KOPT-K1 (cell line): ENCODE data around the gene HS3ST5.
"Not testable (repeated sequence)": the region's sequence is repeated elsewhere in the genome, so short reads cannot be mapped to it uniquely, and the experiment has no call there.

ENCODE experiments used
- H3K27ac ChIP-seq: fragments of 200-600 bp; sonication (generic); 2 replicates; pipeline ENCODE4 v1.5.1; 2016; ENCODE audit warnings: antibody characterized with exemption, mild to moderate bottlenecking, low read depth, low read length; ENCODE audit not compliant: poor library complexity, severe bottlenecking
- H3K36me3 ChIP-seq: fragments of 200-600 bp; sonication (generic); 2 replicates; pipeline ENCODE4 v1.5.1; 2017; ENCODE audit warnings: antibody characterized with exemption, mild to moderate bottlenecking, low read length, moderate library complexity; ENCODE audit not compliant: insufficient read depth
- H3K9me3 ChIP-seq: fragments of 200-600 bp; sonication (generic); 2 replicates; pipeline ENCODE4 v1.5.1; 2017; ENCODE audit warnings: antibody characterized with exemption, low read length, mild to moderate bottlenecking; ENCODE audit not compliant: insufficient read depth, poor library complexity, severe bottlenecking

HS3ST5 gene

DNA sequence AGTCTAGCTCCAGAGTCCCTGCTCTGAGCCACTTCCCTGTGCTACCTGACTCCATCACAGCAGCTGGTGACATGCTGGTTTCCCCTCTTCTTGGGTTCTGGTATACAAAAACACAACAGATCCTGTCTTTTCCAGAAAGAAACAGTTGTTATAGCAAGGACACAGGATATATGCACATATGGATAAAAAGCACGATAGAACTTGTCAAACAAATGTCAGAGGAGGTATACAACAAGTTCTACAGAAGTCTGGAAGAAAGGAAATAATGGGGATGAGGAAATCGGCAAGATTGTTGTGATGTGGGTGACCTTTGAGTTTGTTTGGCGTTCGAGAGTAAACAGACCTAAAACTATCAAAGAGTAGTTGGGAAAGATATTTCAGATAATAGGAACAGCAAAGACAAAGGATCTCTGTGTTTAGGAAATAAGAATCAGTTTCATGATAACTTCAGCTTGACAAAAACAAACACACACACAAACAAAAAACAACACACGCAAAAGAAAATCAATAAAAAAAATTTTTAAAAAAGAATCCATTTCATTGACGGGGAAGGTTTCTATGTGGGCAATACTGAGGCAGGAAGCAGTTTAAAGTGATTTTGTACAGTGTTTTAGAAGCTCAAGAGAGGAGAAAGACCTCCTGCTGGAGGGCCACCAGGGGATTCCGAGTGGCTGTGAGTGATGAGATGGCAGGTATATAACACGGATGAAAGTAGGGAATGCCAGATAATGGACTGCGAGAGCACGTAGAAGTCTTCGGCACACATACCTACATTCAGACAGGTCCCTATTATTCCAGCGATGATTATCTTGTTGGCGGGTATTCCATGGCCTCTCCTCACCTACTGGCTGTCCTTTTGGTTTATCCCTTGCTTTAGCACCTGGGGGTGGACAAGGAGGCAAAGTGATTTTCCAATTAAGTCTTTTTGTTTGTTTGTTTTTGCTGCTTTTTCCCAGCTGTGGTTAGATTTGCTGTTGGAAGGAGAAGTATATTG is 174.9 kb downstream of the HS3ST5 start:
- Histone ChIP-seq H3K36me3 (no peaks in the 10 kb centered on the region), H3K27ac (no peak overlapping the region), H3K9me3 (no peaks in the 10 kb centered on the region)

DNA sequence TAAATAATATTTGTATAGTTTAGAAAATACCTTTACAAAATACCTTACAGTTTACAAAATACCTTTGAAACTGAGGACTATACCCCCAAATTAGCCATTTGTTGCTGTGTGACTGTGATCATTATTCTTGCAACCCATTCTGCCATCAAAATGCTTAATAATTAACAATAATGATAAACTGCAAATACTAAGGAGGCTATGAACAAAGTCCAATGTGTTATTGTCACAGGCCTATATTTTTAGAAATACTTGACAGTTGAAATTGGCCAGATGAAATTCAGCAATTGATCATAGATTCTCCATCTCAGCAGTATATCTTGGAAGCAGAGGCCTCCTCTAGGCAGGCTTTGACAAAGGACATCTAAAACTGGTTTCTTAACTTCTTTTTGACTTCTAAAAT is 178.6 kb downstream of the HS3ST5 start:
- no peak overlapping the region for H3K27ac ChIP-seq
- no peaks in the 10 kb centered on the region for H3K9me3 ChIP-seq
- H3K36me3 ChIP-seq: no peaks in the 10 kb centered on the region

DNA sequence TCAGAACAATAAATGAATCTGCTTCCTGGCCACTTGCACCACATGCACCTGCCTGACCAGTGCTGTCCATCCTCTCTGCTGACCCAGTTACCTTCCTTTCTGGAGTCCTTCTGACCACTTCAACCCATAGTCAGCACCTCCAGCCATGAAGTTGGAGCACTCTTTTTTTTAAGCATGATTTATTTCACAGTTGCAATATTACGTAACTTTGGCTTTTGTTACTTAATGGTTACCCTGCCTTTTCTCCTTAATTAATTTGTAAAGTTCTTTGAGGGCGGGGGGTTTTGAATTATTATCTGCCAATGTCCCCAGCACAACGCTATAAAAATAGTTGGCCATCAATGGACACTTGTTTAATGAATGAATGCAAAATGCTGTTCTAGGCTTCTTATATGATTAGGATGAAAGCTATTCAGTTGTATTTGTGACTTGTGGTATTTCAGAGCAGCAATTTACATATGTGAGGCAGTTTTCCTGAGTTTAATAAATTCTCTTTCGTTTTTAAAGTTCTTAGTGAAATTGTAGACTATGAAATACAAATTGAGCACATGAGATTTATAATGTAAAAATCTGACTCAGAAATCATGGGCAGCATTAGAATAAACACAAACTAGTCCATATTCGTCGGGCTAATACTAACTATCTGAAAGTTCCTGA is 180.0 kb downstream of the HS3ST5 start:
- Histone ChIP-seq H3K9me3 (no peaks in the 10 kb centered on the region), H3K27ac (no peak overlapping the region), H3K36me3 (no peaks in the 10 kb centered on the region)

DNA sequence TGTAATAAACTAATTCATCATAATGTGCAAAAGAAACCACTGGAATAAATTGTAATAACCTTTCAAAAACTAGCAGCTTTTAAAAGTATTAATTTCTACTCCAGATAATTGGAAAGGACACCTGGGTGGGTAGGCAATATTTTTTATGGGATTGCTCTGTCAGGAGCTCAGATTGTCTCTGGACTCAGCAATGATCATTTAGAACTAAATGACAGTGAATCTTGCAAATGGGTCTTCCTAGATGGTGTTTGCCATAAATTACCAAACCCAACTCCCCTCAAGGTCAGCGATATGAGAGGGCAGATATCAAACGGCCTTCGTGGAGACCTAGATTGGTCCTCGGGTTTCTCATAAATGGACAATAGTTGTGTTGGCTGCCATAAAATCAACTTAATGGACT is 181.9 kb downstream of the HS3ST5 start:
- Histone ChIP-seq H3K9me3 (no peaks in the 10 kb centered on the region), H3K27ac (no peak overlapping the region), H3K36me3 (no peaks in the 10 kb centered on the region)

DNA sequence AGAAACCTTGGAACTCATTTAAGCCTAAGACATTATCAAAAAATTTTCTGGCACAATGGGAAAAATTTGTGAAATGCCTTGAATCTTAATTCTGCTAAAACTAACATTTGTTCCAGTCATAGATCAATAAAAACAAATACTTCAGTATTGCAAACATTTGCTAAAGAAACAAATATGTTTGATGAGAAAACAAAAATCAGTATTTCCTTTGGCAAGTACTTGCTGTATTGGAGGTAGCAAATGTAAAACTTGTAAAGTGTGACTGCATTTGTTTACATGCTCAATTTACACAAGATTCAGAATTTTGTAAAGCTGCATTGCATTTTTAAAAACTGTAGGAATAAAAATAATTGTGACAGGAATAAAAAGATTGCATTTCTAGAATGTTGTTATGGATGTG is 183.1 kb downstream of the HS3ST5 start:
- Histone ChIP-seq H3K27ac (no peak overlapping the region), H3K36me3 (no peaks in the 10 kb centered on the region), H3K9me3 (no peaks in the 10 kb centered on the region)

DNA sequence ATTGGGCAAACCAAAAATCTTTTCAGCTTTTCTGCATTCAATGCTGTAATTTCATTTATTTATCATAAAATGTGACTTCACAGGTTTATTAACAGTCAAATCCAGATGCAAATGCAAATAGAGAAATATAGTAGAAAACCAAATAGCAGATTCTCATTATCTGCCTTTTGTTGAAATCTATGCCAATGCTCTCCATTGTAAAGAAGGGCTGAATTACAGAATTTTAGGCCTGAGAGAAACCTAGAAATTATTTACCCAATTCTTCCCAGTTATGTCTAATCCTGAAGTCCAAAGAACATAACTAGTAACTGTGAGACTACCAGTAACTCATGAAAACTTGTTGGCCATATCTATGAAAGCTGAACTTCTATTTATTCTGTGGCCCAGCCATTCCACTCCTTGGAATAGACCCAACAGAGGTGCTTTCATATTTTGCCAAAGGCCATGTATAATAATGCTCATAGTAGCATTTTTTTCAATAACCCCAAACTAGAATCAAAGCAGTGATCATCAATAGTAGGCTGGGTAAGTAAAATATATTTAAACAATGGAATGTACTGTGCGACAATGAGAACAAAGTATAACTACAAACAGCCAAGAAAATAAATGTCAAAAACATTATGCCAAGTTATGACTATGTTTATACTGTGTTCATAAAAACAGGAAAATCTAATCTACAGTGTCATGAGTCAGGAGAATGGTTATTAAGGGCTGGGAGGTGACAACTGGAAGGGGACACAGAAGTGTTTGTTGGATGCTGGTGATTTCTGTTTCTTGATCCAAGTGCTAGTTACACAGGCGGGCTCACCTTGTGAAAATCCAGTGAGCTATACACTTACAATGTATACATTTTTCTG is 183.8 kb downstream of the HS3ST5 start:
- no peaks in the 10 kb centered on the region for H3K9me3 ChIP-seq
- H3K36me3 ChIP-seq: no peaks in the 10 kb centered on the region
- H3K27ac ChIP-seq: no peak overlapping the region

GRCh38 chr6:114158411-114158810 is 184.4 kb downstream of the HS3ST5 start:
- H3K36me3 ChIP-seq: no peaks in the 10 kb centered on the region
- no peak overlapping the region for H3K27ac ChIP-seq
- no peaks in the 10 kb centered on the region for H3K9me3 ChIP-seq

- Histone ChIP-seq H3K27ac (no peak overlapping the region), H3K9me3 (no peaks in the 10 kb centered on the region)
Observed at GRCh38 chr6:114157848-114158247, 185.0 kb downstream of the HS3ST5 start.

DNA sequence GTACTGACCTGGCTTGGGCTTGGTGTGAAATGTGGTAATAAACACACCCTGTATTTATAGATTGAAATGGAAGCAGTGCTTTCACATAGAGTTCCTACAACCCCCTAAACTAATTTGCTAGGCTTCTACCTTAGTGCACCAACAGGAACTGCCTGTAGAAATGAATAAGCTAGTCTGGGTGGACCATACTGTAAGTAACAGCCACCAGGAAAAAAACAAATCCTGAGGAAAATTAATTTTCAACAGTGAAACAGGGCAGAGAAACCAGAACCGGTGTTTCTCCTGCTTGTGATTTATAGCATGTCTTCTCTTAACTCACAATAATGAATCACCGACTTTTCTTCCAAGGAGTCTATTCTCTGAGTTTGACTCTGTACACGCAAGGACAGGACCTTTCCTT is 187.1 kb downstream of the HS3ST5 start:
- Histone ChIP-seq H3K9me3 (no peaks in the 10 kb centered on the region), H3K27ac (no peak overlapping the region), H3K36me3 (no peaks in the 10 kb centered on the region)

More at GRCh38 chr6:114157848-114158247, 185.0 kb downstream of the HS3ST5 start:
- no peaks in the 10 kb centered on the region for H3K36me3 ChIP-seq

DNA sequence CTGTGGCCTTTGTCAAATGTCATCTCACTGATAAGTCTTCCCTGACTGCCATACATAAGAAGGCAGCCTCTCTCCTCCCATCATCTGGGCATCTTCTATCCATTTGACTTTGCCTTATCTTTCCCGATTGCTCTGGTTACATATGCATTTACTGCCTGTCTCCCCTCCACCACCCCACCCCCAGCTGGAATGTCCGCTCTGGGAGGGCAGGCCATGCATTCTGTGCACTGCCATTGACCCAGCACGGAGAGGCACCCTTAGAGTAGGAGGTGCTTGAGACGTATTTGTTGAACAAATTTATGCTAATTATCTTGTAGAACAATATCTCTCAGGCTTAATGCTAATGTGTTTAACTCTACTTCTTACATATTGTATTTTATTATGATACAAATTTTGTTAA is 188.0 kb downstream of the HS3ST5 start:
- no peaks in the 10 kb centered on the region for H3K9me3 ChIP-seq
- H3K36me3 ChIP-seq: no peaks in the 10 kb centered on the region
- no peak overlapping the region for H3K27ac ChIP-seq

- no peaks in the 10 kb centered on the region for H3K9me3 ChIP-seq
- H3K36me3 ChIP-seq: no peaks in the 10 kb centered on the region
- H3K27ac ChIP-seq: no peak overlapping the region
Observed at GRCh38 chr6:114153448-114153847, 189.4 kb downstream of the HS3ST5 start.

DNA sequence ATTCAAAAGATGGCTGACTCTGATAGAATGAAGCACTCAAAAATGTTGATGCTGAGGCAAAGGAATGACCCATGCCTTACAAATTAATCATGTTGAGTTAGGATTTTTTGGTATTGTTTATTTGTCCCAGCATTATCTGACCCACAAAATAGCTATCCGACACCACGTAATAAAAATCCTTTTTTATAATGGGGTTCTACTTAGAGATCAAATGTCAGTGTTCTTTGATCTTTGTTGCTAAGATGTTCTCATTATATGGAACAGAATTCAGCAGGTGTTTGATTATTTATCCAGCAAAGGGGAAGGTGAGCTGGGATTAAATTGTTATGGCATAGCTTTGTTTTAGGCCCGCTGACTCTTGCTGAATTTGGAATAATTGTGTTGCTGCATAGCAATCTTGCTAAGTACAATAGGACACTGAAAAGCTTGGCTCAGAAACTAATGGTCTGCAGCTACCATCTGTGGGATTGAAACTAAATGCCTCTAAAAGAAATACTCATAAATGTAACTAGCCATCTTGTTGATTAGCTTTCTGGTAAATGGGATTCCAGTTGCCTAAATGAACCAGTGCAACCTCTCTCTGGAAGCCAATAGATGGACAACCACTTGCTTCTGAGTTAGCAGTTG is 191.6 kb downstream of the HS3ST5 start:
- H3K36me3 ChIP-seq: no peaks in the 10 kb centered on the region
- no peaks in the 10 kb centered on the region for H3K9me3 ChIP-seq
- H3K27ac ChIP-seq: no peak overlapping the region

DNA sequence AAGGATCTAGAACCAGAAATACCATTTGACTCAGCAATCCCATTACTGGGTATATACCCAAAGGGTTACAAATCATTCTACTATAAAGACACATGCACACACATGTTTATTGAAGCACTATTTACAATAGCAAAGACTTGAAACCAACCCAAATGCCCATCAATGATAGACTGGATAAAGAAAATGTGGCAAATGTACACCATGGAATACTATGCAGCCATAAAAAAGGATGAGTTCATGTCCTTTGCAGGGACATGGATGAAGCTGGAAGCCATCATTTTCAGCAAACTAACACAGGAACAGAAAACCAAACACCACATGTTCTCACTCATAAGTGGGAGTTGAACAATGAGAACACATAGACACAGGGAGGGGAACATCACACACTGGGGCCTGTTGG is 193.6 kb downstream of the HS3ST5 start:
- H3K36me3 ChIP-seq, H3K27ac ChIP-seq, H3K9me3 ChIP-seq: not testable (repeated sequence)

GRCh38 chr6:114144887-114145851 is 197.7 kb downstream of the HS3ST5 start:
- Histone ChIP-seq H3K36me3 (no peaks in the 10 kb centered on the region), H3K27ac (no peak overlapping the region), H3K9me3 (no peaks in the 10 kb centered on the region)
